Body of pancreas (tissue), 4 donors: ENCODE measurements around the gene DPYD.

Experiments used
- POLR2A ChIP-seq, 3 donors: fragments of 450-650 bp; IDR thresholded peaks; one replicate each; pipeline ENCODE4 v1.6.1; 2016; ENCODE audit warnings: antibody characterized with exemption in 3 of 3, mild to moderate bottlenecking in 2 of 3
- TF ChIP-seq, protein P1 (sequence below), 7 experiments: fragments of 450-650 bp in 4 of 7; fragments of 200-600 bp in 3 of 7; sonication (generic) in 3 of 7; IDR thresholded peaks; one replicate each; pipeline ENCODE4 v1.5.1; 2016 to 2019; ENCODE audit warnings: antibody characterized with exemption in 7 of 7

- TF ChIP-seq, protein P1, sequence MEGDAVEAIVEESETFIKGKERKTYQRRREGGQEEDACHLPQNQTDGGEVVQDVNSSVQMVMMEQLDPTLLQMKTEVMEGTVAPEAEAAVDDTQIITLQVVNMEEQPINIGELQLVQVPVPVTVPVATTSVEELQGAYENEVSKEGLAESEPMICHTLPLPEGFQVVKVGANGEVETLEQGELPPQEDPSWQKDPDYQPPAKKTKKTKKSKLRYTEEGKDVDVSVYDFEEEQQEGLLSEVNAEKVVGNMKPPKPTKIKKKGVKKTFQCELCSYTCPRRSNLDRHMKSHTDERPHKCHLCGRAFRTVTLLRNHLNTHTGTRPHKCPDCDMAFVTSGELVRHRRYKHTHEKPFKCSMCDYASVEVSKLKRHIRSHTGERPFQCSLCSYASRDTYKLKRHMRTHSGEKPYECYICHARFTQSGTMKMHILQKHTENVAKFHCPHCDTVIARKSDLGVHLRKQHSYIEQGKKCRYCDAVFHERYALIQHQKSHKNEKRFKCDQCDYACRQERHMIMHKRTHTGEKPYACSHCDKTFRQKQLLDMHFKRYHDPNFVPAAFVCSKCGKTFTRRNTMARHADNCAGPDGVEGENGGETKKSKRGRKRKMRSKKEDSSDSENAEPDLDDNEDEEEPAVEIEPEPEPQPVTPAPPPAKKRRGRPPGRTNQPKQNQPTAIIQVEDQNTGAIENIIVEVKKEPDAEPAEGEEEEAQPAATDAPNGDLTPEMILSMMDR (IDR thresholded peaks at IDR 0.05), result no peak
- no peak for TF ChIP-seq POLR2A (IDR thresholded peaks at IDR 0.05)
Observed at GRCh38 chr1:97166626-97167025, 754.2 kb downstream of the DPYD start.
